HCT116 (cell line): ENCODE measurements around the gene SULT6B1. TPM values are rescaled to one million over a fixed set of nuclear protein-coding genes. Genes with fewer than 3 reads are reported as not detected.

Experiments
- ATAC-seq: fragments of 200-7000 bp; cut with Tn5 transposase; 2 replicates; pipeline ENCODE4 v1.9.1; 2020; ENCODE audit warnings: mild to moderate bottlenecking, moderate library complexity
- BruUV-seq: library from RNA; stranded (reverse); fragments of 400-500 nt; replicated peaks from 2 replicates; lab custom pipeline; 2021; lab: Mats Ljungman, UMichigan
- CTCF ChIA-PET: fragments of 300-600 bp; sonication (Branson Sonifier 250); formaldehyde crosslinking; loops from one replicate; lab custom pipeline; 2021; ENCODE audit warnings: antibody characterized with exemption; lab: Charles Lee
- POLR2A ChIA-PET: fragments of 300-600, 350-600 bp; sonication (Branson Sonifier 250); formaldehyde crosslinking; loops from one replicate; lab custom pipeline; 2021; ENCODE audit warnings: antibody characterized with exemption; lab: Charles Lee
- RAD21 ChIA-PET, 2 experiments: fragments of 300-600 bp; sonication (Branson Sonifier 250); formaldehyde crosslinking; loops; one replicate each; lab custom pipeline; 2023; ENCODE audit warnings: low total read pairs in 2 of 2; ENCODE audit not compliant: uncharacterized antibody in 2 of 2, unreplicated experiment in 2 of 2, low non-redundant PET in 1 of 2; lab: Charles Lee
- DNase-seq: peaks from one replicate; pipeline ENCODE4 v3.0.0-alpha.2; 2010; ENCODE audit warnings: low read depth, low spot score
- H2AFZ ChIP-seq: fragments of 200-600 bp; shearing (Covaris generic), sonication (generic); 2 replicates; pipeline ENCODE4 v1.6.1; 2017; ENCODE audit warnings: low read depth, mixed run types, mixed read lengths, antibody characterized with exemption, low read length; ENCODE audit not compliant: poor library complexity, severe bottlenecking
- H3K27ac ChIP-seq: 2 replicates; pipeline ENCODE4 v1.5.1; 2012; ENCODE audit warnings: low read depth, low read length
- H3K27me3 ChIP-seq: fragments of 200-600 bp; sonication (generic); 2 replicates; pipeline ENCODE4 v1.6.1; 2016; ENCODE audit warnings: mixed run types, low read length, mixed read lengths; ENCODE audit not compliant: insufficient read depth
- H3K36me3 ChIP-seq, 2 experiments: fragments of 200-500 bp in 1 of 2; fragments of 200-600 bp in 1 of 2; sonication (Bioruptor generic) in 1 of 2; sonication (generic) in 1 of 2; 2 replicates each; pipeline versions ENCODE4 v1.5.1 to v1.6.1; 2014 to 2016; ENCODE audit warnings: low read length in 2 of 2, inconsistent platforms in 1 of 2, mixed read lengths in 1 of 2, mixed run types in 1 of 2; ENCODE audit not compliant: insufficient read depth in 2 of 2, control insufficient read depth in 1 of 2
- H3K4me1 ChIP-seq, 2 experiments: fragments of 200-600 bp in 1 of 2; sonication (generic) in 1 of 2; 2 replicates each; pipeline versions ENCODE4 v1.5.1 to v1.6.1; 2012 to 2017; ENCODE audit warnings: low read length in 2 of 2, inconsistent platforms in 1 of 2, mild to moderate bottlenecking in 1 of 2, mixed read lengths in 1 of 2, mixed run types in 1 of 2, moderate library complexity in 1 of 2; ENCODE audit not compliant: insufficient read depth in 2 of 2, control insufficient read depth in 1 of 2
- H3K4me2 ChIP-seq: fragments of 200-600 bp; sonication (generic); 2 replicates; pipeline ENCODE4 v1.6.1; 2017; ENCODE audit warnings: mixed run types, low read length, mixed read lengths
- H3K4me3 ChIP-seq, 2 experiments: fragments of 200-600 bp in 1 of 2; sonication (generic) in 1 of 2; replicated peaks in 1 of 2; 2 replicates each; pipeline ENCODE4 v1.5.1; 2011 to 2016; ENCODE audit warnings: low read length in 2 of 2, control low read depth in 1 of 2, low read depth in 1 of 2, mild to moderate bottlenecking in 1 of 2, mixed read lengths in 1 of 2, mixed run types in 1 of 2
- H3K79me2 ChIP-seq: fragments of 200-600 bp; sonication (generic); 2 replicates; pipeline ENCODE4 v1.6.1; 2017; ENCODE audit warnings: mild to moderate bottlenecking, mixed run types, low read length, moderate library complexity, mixed read lengths; ENCODE audit not compliant: insufficient read depth
- H3K9ac ChIP-seq: fragments of 200-600 bp; sonication (generic); 2 replicates; pipeline ENCODE4 v1.6.1; 2016; ENCODE audit warnings: low read length, mixed read lengths
- H3K9me2 ChIP-seq: fragments of 200-600 bp; sonication (generic), shearing (Covaris generic); 2 replicates; pipeline ENCODE4 v1.6.1; 2017; ENCODE audit warnings: mixed run types, mild to moderate bottlenecking, moderate library complexity; ENCODE audit not compliant: insufficient read depth
- H3K9me3 ChIP-seq, 2 experiments: fragments of 200-500 bp in 1 of 2; fragments of 200-600 bp in 1 of 2; sonication (Bioruptor generic) in 1 of 2; sonication (generic) in 1 of 2; 2 replicates each; pipeline ENCODE4 v1.6.1; 2014 to 2017; ENCODE audit warnings: low read length in 2 of 2, mixed read lengths in 2 of 2, inconsistent platforms in 1 of 2, low read depth in 1 of 2, mild to moderate bottlenecking in 1 of 2, mixed run types in 1 of 2, moderate library complexity in 1 of 2; ENCODE audit not compliant: control insufficient read depth in 1 of 2, insufficient read depth in 1 of 2
- H4K20me1 ChIP-seq: fragments of 200-600 bp; sonication (generic), shearing (Covaris generic); 2 replicates; pipeline ENCODE4 v1.6.1; 2017; ENCODE audit warnings: mixed run types, mild to moderate bottlenecking, moderate library complexity; ENCODE audit not compliant: insufficient read depth
- CEBPB ChIP-seq: IDR thresholded peaks from 2 replicates; pipeline ENCODE4 v1.6.1; 2012; ENCODE audit warnings: low read depth
- CTCF ChIP-seq, 3 experiments: fragments of 200-600 bp in 1 of 3; sonication (generic) in 1 of 3; IDR thresholded peaks in 2 of 3; conservative IDR thresholded peaks in 1 of 3; 2 replicates each; pipeline ENCODE4 v1.5.1; 2012 to 2017; ENCODE audit warnings: low read depth in 2 of 3, low read length in 2 of 3, antibody characterized with exemption in 1 of 3, borderline replicate concordance in 1 of 3, control low read depth in 1 of 3, mild to moderate bottlenecking in 1 of 3, mixed read lengths in 1 of 3, mixed run types in 1 of 3, moderate library complexity in 1 of 3; ENCODE audit not compliant: insufficient read depth in 1 of 3
- EGR1 ChIP-seq: IDR thresholded peaks from 2 replicates; pipeline ENCODE4 v1.6.1; 2012; ENCODE audit warnings: low read depth
- ELF1 ChIP-seq: IDR thresholded peaks from 2 replicates; pipeline ENCODE4 v1.6.1; 2012; ENCODE audit warnings: low read depth, borderline replicate concordance
- EZH2phosphoT487 ChIP-seq: fragments of 200-600 bp; IDR thresholded peaks from 2 replicates; pipeline ENCODE4 v1.6.1; 2018; ENCODE audit warnings: antibody characterized with exemption, borderline replicate concordance
- FOSL1 ChIP-seq: IDR thresholded peaks from 2 replicates; pipeline ENCODE4 v1.6.1; 2012; ENCODE audit warnings: low read depth
- JUND ChIP-seq: IDR thresholded peaks from 2 replicates; pipeline ENCODE4 v1.6.1; 2012
- MAX ChIP-seq: IDR thresholded peaks from 2 replicates; pipeline ENCODE4 v1.6.1; 2012
- POLR2A ChIP-seq: IDR thresholded peaks from 2 replicates; pipeline ENCODE4 v1.7.0; 2011; ENCODE audit warnings: borderline replicate concordance; ENCODE audit not compliant: insufficient read depth, insufficient read length; ENCODE audit errors: extremely low read depth
- RAD21 ChIP-seq: IDR thresholded peaks from 2 replicates; pipeline ENCODE4 v1.6.1; 2012; ENCODE audit warnings: low read depth, mild to moderate bottlenecking
- REST ChIP-seq: IDR thresholded peaks from 2 replicates; pipeline ENCODE4 v1.6.1; 2012; ENCODE audit warnings: low read depth
- SIN3A ChIP-seq: IDR thresholded peaks from 2 replicates; pipeline ENCODE4 v1.6.1; 2012; ENCODE audit warnings: low read depth
- SP1 ChIP-seq: IDR thresholded peaks from 2 replicates; pipeline ENCODE4 v1.6.1; 2012; ENCODE audit warnings: low read depth
- SRF ChIP-seq: IDR thresholded peaks from 2 replicates; pipeline ENCODE4 v1.6.1; 2012; ENCODE audit warnings: low read depth
- TCF7L2 ChIP-seq: IDR thresholded peaks from 2 replicates; pipeline ENCODE4 v1.7.0; 2011; ENCODE audit warnings: borderline replicate concordance, inconsistent platforms; ENCODE audit not compliant: insufficient read depth, insufficient read length; ENCODE audit errors: extremely low read depth
- ZBTB33 ChIP-seq: IDR thresholded peaks from 2 replicates; pipeline ENCODE4 v1.6.1; 2011; ENCODE audit warnings: mild to moderate bottlenecking, low read length, moderate library complexity; ENCODE audit not compliant: insufficient replicate concordance; ENCODE audit errors: extremely low read depth
- ZNF274 ChIP-seq: fragments of 200-500 bp; sonication (Bioruptor generic); IDR thresholded peaks from 2 replicates; pipeline ENCODE4 v1.6.1; 2014; ENCODE audit warnings: mild to moderate bottlenecking, low read depth, low read length, inconsistent platforms
- intact Hi-C: fragments of 100-400 bp; cut with micrococcal nuclease; formaldehyde crosslinking; loops from 2 replicates; pipeline ENCODE4 v1.10.0; 2022
- total RNA-seq: library from RNA; stranded (reverse); gene quantifications from one replicate; pipeline ENCODE4 v1.2.1, GENCODE V29; 2021; ENCODE audit not compliant: unreplicated experiment

Gene SULT6B1
- total RNA-seq, 1 experiment from 2014 or later, result not detected

- no peak for TF ChIP-seq SRF
- no peak for TF ChIP-seq CEBPB
- TF ChIP-seq ZBTB33, result no peak
- no peak for TF ChIP-seq EZH2phosphoT487
- TF ChIP-seq RAD21, result no peak
- no peak for TF ChIP-seq REST
- TF ChIP-seq SIN3A, result no peak
- no peak for TF ChIP-seq FOSL1
- no peak for TF ChIP-seq TCF7L2
- no peak for TF ChIP-seq POLR2A
- TF ChIP-seq ZNF274, result no peak
- TF ChIP-seq MAX, result no peak
- no peak for TF ChIP-seq EGR1
- no peak for TF ChIP-seq JUND
- TF ChIP-seq CTCF (IDR thresholded peaks at IDR 0.05 in 2 of 3, conservative IDR thresholded peaks at IDR 0.05 in 1 of 3; ENCODE audit: borderline replicate concordance in 1 of 3, insufficient read depth in 1 of 3, low read depth in 2 of 3, low read length in 2 of 3), result no peak
- no peak for TF ChIP-seq ELF1
- no peak for TF ChIP-seq SP1
- CTCF ChIA-PET, result no interaction called here
- Histone ChIP-seq H3K4me3 (no peak overlapping the region), H3K4me1 (no peaks in the 10 kb centered on the region), H4K20me1 (no peaks in the 10 kb centered on the region), H2AFZ (no peak overlapping the region), H3K79me2 (peaks cover under 1% of the 10 kb centered on the region; the same call in 1 of the 2 replicates), H3K27me3 (no peaks in the 10 kb centered on the region), H3K4me2 (no peak overlapping the region), H3K27ac (no peak overlapping the region), H3K9me2 (no peaks in the 10 kb centered on the region), H3K9me3 (no peaks in the 10 kb centered on the region), H3K9ac (no peak overlapping the region), H3K36me3 (peaks cover 12 to 26% of the 10 kb centered on the region in 2 experiments; a peak in 3 of 4 replicates)
- RAD21 ChIA-PET, result no interaction called here
- ATAC-seq, result no peak
- BruUV-seq, result no TSS peak
- POLR2A ChIA-PET, result no interaction called here
- intact Hi-C loops, result loop anchor here (10.0 kb wide), 1 partner anchor 359 kb away; no protein-coding TSS in a partner anchor
- no peak for DNase-seq
These were observed 44.5 kb downstream of the SULT6B1 start for GRCh38 chr2:37143974-37144373.
